ENCODE measurements around the gene ANKRD45.
"Not testable (repeated sequence)": the region's sequence is repeated elsewhere in the genome, so short reads cannot be mapped to it uniquely, and the experiment has no call there.

The ANKRD45 gene, protein sequence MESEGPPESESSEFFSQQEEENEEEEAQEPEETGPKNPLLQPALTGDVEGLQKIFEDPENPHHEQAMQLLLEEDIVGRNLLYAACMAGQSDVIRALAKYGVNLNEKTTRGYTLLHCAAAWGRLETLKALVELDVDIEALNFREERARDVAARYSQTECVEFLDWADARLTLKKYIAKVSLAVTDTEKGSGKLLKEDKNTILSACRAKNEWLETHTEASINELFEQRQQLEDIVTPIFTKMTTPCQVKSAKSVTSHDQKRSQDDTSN

GRCh38 chr1:173669491-173669941 is at the start of gene ANKRD45:
Gene ANKRD45 (minus strand): TSS chr1:173669851. CDS start chr1:173659418, 10,433 bp downstream.
- peak; percentile 82 for DNase-seq

DNA sequence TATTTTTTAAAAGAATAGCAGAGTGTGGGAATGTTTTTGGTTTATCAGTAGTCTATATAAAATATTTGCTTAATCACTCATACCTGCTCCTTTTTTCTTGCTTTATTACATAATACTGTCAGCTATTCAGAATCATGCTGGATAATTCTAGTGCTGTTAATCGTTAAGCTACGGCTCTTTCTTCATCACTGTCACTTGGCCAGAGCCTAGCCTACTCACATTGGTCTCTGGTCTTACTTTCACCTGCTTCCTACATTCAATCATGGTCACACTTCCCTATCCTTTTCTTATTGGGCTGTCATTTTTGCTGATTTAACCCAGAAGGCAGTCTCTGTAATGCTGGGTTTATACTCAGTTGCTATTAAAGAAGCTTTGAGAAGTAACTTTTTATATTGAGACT is 47.6 kb upstream of the ANKRD45 start:
- DNase-seq = no peak

- no peak for DNase-seq
Measured at GRCh38 chr1:173715538-173715844, 45.8 kb upstream of the ANKRD45 start.

- DNase-seq = peak; percentile 95
Measured at GRCh38 chr1:173714759-173715537, 45.3 kb upstream of the ANKRD45 start, which contains the start of gene KLHL20. Gene KLHL20 (plus strand): TSS chr1:173714981. CDS start chr1:173716044, 1,063 bp downstream.

GRCh38 chr1:173714441-173714758 is 44.7 kb upstream of the ANKRD45 start:
- DNase-seq = peak; percentile 39

DNA sequence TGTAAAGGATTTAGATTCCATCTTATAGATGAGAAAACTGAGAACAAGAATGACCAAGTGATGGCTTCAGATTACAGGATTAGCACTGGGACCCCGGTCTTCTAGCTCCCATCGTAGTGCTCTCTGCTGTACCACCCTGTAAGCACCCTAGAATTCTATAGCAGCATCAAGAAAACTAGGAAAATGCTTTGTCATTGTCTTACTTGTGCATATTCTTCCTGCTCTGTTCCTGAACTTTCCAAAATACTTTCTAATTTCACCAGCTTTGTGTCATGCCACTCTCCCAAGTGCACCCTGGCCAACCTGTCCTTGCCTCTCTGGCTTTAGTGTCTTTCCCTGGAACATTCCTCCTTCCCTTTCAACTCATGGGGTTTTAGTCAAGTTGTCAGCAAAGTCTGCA is 39.1 kb upstream of the ANKRD45 start:
- DNase-seq = no peak

DNA sequence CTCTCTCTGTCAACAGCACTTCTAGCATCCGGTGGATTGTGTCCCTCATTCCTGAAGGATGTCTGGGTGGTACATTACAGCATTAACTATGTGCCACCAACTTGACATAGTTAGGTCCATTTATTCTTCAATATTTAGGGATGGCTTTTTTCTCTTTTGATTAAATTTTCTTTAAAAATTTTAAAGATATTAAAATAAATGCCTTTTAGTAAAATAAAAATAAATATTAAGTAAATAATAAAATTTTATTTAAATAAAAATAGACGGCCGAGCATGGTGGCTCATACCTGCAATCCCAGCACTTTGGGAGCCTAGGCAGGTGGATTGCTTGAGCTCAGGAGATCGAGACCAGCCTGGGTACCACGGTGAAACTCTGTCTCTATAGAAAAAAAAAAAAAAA is 35.5 kb upstream of the ANKRD45 start:
- DNase-seq = no peak

- DNase-seq = no peak
Measured at GRCh38 chr1:173702736-173703135, 33.1 kb upstream of the ANKRD45 start.

DNA sequence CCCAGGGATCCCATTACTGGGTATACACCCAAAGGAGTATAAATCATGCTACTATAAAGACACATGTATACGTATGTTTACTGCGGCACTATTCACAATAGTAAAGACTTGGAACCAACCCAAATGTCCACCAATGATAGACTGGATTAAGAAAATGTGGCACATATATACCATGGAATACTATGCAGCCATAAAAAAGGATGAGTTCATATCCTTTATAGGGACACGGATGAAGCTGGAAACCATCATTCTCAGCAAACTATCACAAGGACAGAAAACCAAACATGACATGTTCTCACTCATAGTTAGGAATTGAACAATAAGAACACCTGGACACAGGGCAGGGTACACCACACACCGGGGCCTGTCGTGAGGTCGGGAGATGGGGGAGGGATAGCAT is 31.6 kb upstream of the ANKRD45 start:
- not testable (repeated sequence) for DNase-seq

DNA sequence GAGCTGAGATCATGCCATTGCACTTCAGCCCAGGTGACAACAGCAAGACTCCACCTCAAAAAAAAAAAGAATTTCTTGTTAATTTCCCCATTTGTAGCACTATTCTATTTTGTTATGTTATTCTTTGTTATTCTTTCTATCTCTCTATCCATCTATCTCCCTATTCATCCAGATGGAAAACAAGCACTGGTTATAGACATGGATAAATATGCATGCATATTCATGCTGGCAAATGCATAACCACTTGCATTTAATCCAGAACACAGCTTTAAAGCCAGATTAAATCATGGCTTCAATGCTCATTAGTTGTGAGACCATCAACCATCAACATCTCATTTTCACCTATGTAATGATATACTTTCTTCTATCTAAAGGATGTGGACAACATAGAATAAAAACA is 23.6 kb upstream of the ANKRD45 start:
- no peak for DNase-seq

- no peak for DNase-seq
Measured at GRCh38 chr1:173688300-173688699, 18.6 kb upstream of the ANKRD45 start.

DNA sequence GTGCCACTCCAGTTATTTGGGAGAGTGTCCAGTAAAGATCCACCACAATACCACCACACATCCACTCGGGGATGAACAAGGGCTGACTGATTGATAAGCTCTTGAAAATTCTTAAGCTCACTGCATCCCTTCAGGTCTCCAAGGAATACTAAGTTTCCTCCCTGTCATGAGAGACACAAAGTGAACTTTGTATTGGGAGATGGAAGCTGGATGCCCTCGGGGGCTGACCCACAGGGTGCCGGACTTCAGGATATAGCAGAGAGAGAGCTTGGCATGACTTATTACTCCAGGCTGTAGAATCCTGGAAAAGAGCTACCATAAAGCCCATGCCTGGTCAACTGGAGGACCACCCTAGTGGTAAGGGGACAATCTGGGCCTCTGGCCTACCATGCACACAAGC is 15.5 kb upstream of the ANKRD45 start:
- DNase-seq = not testable (repeated sequence)

- DNase-seq = not testable (repeated sequence)
Measured at GRCh38 chr1:173683838-173684237, 14.2 kb upstream of the ANKRD45 start.

DNA sequence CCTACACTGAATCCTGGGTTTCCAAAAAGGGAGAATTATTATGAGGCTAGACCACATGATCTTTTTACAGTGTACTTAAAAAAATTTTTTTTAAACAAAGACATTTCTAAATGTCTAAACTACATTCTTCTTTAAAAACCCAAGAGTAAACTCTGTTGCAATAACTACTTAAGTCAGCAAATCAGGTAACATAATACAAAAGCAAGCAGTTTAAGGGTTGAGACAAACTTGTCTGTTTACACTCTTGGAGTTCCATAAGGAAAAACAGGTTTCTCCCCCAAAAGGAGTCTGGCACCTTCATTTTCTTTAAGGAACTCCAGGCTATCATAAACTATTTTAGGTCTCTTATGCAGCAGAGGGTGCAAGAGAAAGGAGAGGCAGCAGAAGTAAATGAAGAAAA is 12.5 kb upstream of the ANKRD45 start:
- no peak for DNase-seq

- not testable (repeated sequence) for DNase-seq
Measured at GRCh38 chr1:173680152-173680551, 10.5 kb upstream of the ANKRD45 start.

DNA sequence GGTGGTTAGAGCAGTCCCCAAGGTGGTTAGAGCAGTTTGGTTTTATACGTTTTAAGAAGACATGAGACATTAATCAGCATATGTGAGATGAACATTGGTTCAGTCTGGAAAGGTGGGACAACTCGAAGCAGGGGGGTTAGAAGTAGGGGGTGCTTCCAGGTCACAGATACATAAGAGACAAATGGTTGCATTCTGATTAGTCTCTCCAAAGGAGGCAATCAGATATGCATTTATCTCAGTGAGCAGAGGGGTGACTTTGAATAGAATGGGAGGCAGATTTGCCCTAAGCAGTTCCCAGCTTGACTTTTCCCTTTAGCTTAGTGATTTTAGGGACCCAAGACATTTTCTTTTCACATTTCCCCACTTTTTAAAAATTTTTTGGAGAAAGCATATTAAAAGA is 4.8 kb upstream of the ANKRD45 start:
- DNase-seq = not testable (repeated sequence)

DNA sequence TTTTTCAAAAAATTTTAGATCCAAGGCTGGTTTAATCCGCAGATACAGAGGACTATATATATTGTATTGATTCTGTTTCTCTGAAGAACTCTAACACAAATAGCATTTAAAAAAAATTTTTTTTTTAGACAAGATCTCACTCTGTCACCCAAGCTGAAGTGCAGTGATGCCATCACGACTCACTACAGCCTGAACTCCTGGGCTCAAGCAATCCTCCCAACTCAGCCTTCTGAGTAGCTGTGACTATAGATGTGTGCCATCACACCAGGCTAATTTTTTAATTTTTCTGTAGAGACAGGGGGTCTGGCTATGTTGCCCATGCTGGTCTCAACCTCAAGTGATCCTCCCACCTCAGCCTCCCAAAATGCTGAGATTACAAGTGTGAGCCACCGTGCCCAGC is 3.0 kb downstream of the ANKRD45 start:
- DNase-seq = no peak

GRCh38 chr1:173663159-173663558 is 6.5 kb downstream of the ANKRD45 start:
- DNase-seq = no peak

GRCh38 chr1:173661763-173662162 is 7.9 kb downstream of the ANKRD45 start:
- no peak for DNase-seq

- DNase-seq = no peak
Measured at GRCh38 chr1:173661271-173661670, 8.4 kb downstream of the ANKRD45 start.

- no peak for DNase-seq
Measured at GRCh38 chr1:173660306-173660705, 9.3 kb downstream of the ANKRD45 start.

DNA sequence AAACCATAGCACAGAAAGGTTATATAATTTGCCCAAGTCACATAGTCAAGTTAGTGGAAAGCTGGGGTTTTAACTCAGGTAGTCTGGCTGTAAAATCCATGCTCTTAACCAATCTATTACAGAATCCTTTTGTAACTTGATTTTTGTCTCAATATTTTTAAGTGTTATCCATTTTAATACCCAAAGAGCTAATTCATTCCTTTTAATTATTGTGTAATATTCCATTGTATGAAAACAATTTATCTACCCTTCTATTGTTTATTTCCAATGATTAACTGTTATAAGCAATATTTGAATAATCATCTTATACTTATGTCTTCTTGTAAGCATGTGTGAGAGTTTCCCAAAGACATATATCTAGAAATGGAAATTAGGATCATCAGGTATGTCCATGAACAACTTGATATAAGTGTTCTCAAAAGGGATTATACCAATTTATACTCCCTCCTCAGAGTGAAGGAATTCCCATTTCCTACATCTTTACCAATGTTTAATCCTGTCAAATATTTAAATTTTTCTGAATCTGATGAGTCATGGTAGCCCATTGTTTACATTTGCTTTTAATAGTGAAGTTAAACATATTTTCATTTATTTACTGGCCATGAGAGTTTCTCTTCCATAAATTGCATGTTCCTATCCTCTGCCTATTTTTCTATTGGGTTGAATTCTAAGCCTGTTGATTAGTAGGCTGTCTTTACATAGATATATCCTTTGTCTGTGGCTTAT is 20.6 kb downstream of the ANKRD45 start:
- no peak for DNase-seq

GRCh38 chr1:173646656-173647055 is 23.0 kb downstream of the ANKRD45 start:
- DNase-seq = no peak

Measured in NCI-H69 (cell line).